PC-9 (cell line): ENCODE data around the gene ZNF516. TPM values are rescaled to one million over a fixed set of nuclear protein-coding genes. Genes with fewer than 3 reads are reported as not detected.

Source experiments
- BruUV-seq: library from RNA; stranded (reverse); fragments of 400-500 nt; replicated peaks from 2 replicates; lab custom pipeline; 2021; lab: Mats Ljungman, UMichigan
- CTCF ChIA-PET: fragments of 300-600 bp; sonication (Branson Sonifier 250); formaldehyde crosslinking; loops from one replicate; lab custom pipeline; 2022; ENCODE audit warnings: antibody characterized with exemption; lab: Charles Lee
- POLR2A ChIA-PET: fragments of 300-600 bp; sonication (Branson Sonifier 250); formaldehyde crosslinking; loops from one replicate; lab custom pipeline; 2022; ENCODE audit warnings: antibody characterized with exemption; ENCODE audit not compliant: unreplicated experiment; lab: Charles Lee
- DNase-seq, 2 experiments: peaks; one replicate each; pipeline versions ENCODE4 v3.0.0 to v3.0.0-alpha.2; 2015 to 2022; ENCODE audit warnings: mixed read lengths in 1 of 2
- H2AFZ ChIP-seq: fragments of 200-600 bp; sonication (generic); 2 replicates; pipeline ENCODE4 v1.8.1; 2017; ENCODE audit warnings: antibody characterized with exemption
- H3F3A ChIP-seq: fragments of 200-600 bp; sonication (generic); 2 replicates; pipeline ENCODE4 v1.8.1; 2017; ENCODE audit warnings: antibody characterized with exemption, mild to moderate bottlenecking, low read depth; ENCODE audit not compliant: insufficient read depth
- H3K27ac ChIP-seq: fragments of 200-600 bp; sonication (generic); 2 replicates; pipeline ENCODE4 v1.6.1; 2016; ENCODE audit warnings: mixed run types
- H3K27me3 ChIP-seq: fragments of 200-600 bp; sonication (generic); 2 replicates; pipeline ENCODE4 v1.6.1; 2016; ENCODE audit warnings: low read depth, mixed run types; ENCODE audit not compliant: insufficient read depth
- H3K36me3 ChIP-seq: fragments of 200-600 bp; sonication (generic); 2 replicates; pipeline ENCODE4 v1.6.1; 2016; ENCODE audit warnings: low read depth, mixed run types
- H3K4me1 ChIP-seq: fragments of 200-600 bp; sonication (generic); replicated peaks from 2 replicates; pipeline ENCODE4 v1.6.1; 2016; ENCODE audit warnings: mixed run types; ENCODE audit not compliant: insufficient read depth
- H3K4me2 ChIP-seq: fragments of 200-600 bp; sonication (generic); 2 replicates; pipeline ENCODE4 v1.6.1; 2017; ENCODE audit warnings: mixed run types
- H3K4me3 ChIP-seq: fragments of 200-600 bp; sonication (generic); 2 replicates; pipeline ENCODE4 v1.6.1; 2016; ENCODE audit warnings: mixed run types
- H3K79me2 ChIP-seq: fragments of 200-600 bp; sonication (generic); 2 replicates; pipeline ENCODE4 v1.6.1; 2017; ENCODE audit warnings: low read depth, mixed run types
- H3K9me2 ChIP-seq: fragments of 200-600 bp; sonication (generic); 2 replicates; pipeline ENCODE4 v1.8.1; 2017; ENCODE audit warnings: mild to moderate bottlenecking; ENCODE audit not compliant: insufficient read depth
- H3K9me3 ChIP-seq: fragments of 200-600 bp; sonication (generic); 2 replicates; pipeline ENCODE4 v1.8.1; 2016; ENCODE audit warnings: low read depth; ENCODE audit not compliant: insufficient read depth
- H4K20me1 ChIP-seq: fragments of 200-600 bp; sonication (generic); 2 replicates; pipeline ENCODE4 v1.8.1; 2017; ENCODE audit not compliant: insufficient read depth
- EZH2 ChIP-seq: fragments of 200-600 bp; sonication (generic); IDR thresholded peaks from 2 replicates; pipeline ENCODE4 v1.8.0; 2017; ENCODE audit warnings: antibody characterized with exemption, low read depth
- intact Hi-C: fragments of 100-400 bp; cut with micrococcal nuclease; formaldehyde crosslinking; loops from one replicate; pipeline ENCODE4 v1.10.0; 2022; ENCODE audit not compliant: unreplicated experiment
- total RNA-seq: library from RNA; stranded (reverse); gene quantifications from 2 replicates; pipeline ENCODE4 v1.2.3, GENCODE V29; 2021
- TF ChIP-seq, protein P1 (sequence below): fragments of 200-600 bp; sonication (generic); conservative IDR thresholded peaks from 2 replicates; pipeline ENCODE4 v1.6.1; 2017; ENCODE audit warnings: mixed run types, antibody characterized with exemption, mild to moderate bottlenecking, moderate library complexity

ZNF516 gene
- total RNA-seq, 1 experiment from 2014 or later, result 32.7 TPM

DNA sequence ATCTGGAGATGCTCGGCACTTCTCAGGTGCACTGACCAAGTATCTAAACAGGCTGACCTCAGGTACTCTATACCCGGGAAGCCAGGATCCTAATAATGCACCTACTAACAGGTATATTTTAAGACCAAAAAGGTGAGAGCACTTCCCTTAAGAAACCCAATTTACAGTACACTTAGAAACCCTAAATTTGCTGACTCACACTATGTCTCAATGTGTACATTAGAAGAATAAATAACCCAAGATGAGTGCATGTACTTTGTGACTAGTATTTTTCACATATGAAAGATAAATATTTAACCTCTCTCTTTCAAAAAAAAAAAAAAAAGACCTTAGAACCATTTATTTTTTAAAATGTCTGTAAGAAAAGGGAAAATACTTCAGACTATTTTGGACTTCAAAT is 118.8 kb downstream of the ZNF516 start:
- H3K9me2 ChIP-seq, result no peaks in the 10 kb centered on the region

DNA sequence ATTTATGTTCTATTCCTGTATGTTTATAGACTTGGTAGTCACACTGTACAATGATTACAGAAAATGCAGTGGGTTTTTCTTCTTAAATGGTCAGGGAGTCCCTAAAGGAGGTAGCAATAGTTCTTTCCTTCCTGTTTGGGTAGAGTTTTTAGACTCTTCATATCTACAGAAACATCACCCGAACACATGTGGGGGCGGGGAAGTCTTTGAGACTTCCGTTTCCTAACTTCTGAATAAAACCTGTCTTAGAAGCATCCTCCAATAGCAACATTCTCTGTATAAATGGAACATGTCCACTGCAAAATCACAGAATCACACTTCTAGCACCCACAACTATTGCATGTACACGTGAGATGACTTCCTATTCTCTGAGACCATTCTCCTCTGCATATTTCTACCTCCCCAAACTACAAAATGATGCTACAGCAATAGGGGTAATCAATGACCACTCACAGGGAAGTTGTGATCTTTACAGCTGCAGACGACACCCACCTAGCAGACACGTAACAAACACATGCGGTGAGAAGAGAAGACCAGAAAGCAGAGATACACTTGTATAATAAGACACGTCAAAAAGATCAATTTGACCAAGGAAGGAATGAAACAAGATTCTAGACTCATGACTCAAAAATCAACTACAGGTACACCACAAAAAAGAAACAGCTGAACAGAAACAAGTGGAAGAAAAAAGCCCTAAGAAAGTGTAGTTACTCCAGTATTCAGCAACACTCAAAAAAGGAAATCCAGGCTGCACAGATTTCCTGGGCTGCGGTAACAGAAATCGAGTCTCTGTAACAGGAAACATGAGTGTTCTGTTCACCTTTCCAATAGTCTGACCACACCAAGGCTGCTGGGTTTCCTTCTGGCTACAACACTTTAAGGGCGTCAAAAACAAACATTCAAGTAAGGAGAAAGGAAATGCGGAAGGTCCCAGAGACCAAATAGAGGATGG is 120.4 kb downstream of the ZNF516 start:
- H2AFZ ChIP-seq, result no peak overlapping the region

More for the DNA sequence above, 118.8 kb downstream of the ZNF516 start:
- no peak overlapping the region for H3K27ac ChIP-seq
- CTCF ChIA-PET, result no interaction called here
- no peak overlapping the region for H3K4me2 ChIP-seq
- DNase-seq, result peak in 1 of 2 experiments; percentile 44
- no peaks in the 10 kb centered on the region for H3K79me2 ChIP-seq
- no peaks in the 10 kb centered on the region for H3K27me3 ChIP-seq
- peaks cover 14% of the 10 kb centered on the region for H3K4me1 ChIP-seq
- POLR2A ChIA-PET, result no interaction called here
- intact Hi-C loops, result no loop called here
- no peak overlapping the region for H3K4me3 ChIP-seq
- H3K9me3 ChIP-seq, result no peaks in the 10 kb centered on the region
- TF ChIP-seq, protein P1, sequence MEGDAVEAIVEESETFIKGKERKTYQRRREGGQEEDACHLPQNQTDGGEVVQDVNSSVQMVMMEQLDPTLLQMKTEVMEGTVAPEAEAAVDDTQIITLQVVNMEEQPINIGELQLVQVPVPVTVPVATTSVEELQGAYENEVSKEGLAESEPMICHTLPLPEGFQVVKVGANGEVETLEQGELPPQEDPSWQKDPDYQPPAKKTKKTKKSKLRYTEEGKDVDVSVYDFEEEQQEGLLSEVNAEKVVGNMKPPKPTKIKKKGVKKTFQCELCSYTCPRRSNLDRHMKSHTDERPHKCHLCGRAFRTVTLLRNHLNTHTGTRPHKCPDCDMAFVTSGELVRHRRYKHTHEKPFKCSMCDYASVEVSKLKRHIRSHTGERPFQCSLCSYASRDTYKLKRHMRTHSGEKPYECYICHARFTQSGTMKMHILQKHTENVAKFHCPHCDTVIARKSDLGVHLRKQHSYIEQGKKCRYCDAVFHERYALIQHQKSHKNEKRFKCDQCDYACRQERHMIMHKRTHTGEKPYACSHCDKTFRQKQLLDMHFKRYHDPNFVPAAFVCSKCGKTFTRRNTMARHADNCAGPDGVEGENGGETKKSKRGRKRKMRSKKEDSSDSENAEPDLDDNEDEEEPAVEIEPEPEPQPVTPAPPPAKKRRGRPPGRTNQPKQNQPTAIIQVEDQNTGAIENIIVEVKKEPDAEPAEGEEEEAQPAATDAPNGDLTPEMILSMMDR, result no peak
- TF ChIP-seq EZH2, result no peak
- H4K20me1 ChIP-seq, result no peaks in the 10 kb centered on the region
- no peaks in the 10 kb centered on the region for H3F3A ChIP-seq
- H3K36me3 ChIP-seq, result no peaks in the 10 kb centered on the region
- no peak overlapping the region for H2AFZ ChIP-seq
- BruUV-seq, result no TSS peak

DNA sequence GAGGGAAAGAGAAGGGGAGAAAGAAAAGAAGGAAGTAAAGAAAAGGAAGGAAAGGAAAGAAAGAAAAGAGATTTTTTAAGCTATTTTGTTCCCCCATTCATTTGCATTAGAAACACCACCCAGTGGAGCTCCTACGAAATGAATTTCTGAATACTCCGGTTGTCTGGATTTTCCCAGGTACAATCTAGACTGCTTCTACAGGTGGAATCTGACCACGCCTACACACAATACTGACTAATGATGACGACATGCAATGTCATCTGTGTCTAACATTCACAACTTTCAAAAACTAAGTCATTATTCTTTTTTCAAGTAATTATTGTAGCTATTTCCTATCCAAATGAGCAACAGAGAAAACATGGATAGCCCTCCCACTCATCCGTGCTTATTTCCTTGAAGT is 121.7 kb downstream of the ZNF516 start:
- Histone ChIP-seq H3K27me3 (no peaks in the 10 kb centered on the region), H3F3A (no peaks in the 10 kb centered on the region), H3K36me3 (no peaks in the 10 kb centered on the region), H3K4me1 (peaks cover 14% of the 10 kb centered on the region), H3K4me3 (no peak overlapping the region), H4K20me1 (no peaks in the 10 kb centered on the region), H3K79me2 (no peaks in the 10 kb centered on the region), H2AFZ (no peak overlapping the region), H3K9me3 (no peaks in the 10 kb centered on the region), H3K9me2 (no peaks in the 10 kb centered on the region), H3K27ac (no peak overlapping the region), H3K4me2 (no peak overlapping the region)
- DNase-seq, result no peak
- ChIA-PET CTCF (no interaction called here), POLR2A (interaction anchor here (0.5 kb wide), 1 partner anchor 145 kb away, joined by 4 read pairs; no protein-coding TSS in a partner anchor)
- no TSS peak for BruUV-seq
- intact Hi-C loops, result no loop called here
- TF ChIP-seq EZH2, result no peak
- TF ChIP-seq, protein P1, result no peak

More for the DNA sequence above, 120.4 kb downstream of the ZNF516 start:
- POLR2A ChIA-PET, result no interaction called here
- H3K4me1 ChIP-seq, result peaks cover 14% of the 10 kb centered on the region
- no peak overlapping the region for H3K4me2 ChIP-seq
- intact Hi-C loops, result no loop called here
- CTCF ChIA-PET, result no interaction called here
- no peaks in the 10 kb centered on the region for H3F3A ChIP-seq
- DNase-seq, result no peak
- no peaks in the 10 kb centered on the region for H3K27me3 ChIP-seq
- H4K20me1 ChIP-seq, result no peaks in the 10 kb centered on the region
- H3K4me3 ChIP-seq, result no peak overlapping the region
- TF ChIP-seq, protein P1, result no peak
- no peak for TF ChIP-seq EZH2
- no peaks in the 10 kb centered on the region for H3K9me2 ChIP-seq
- no peaks in the 10 kb centered on the region for H3K36me3 ChIP-seq
- no TSS peak for BruUV-seq
- no peak overlapping the region for H3K27ac ChIP-seq
- no peaks in the 10 kb centered on the region for H3K79me2 ChIP-seq
- no peaks in the 10 kb centered on the region for H3K9me3 ChIP-seq
